Measurements from ENCODE around the gene SUN3. TPM values are rescaled to one million over a fixed set of nuclear protein-coding genes. Genes with fewer than 3 reads are reported as not detected.
A peak's percentile ranks its signal among the peaks of the same experiment; 100 is the strongest.

Gene SUN3
- total RNA-seq, 4 donors from 2014 or later: not detected

DNA sequence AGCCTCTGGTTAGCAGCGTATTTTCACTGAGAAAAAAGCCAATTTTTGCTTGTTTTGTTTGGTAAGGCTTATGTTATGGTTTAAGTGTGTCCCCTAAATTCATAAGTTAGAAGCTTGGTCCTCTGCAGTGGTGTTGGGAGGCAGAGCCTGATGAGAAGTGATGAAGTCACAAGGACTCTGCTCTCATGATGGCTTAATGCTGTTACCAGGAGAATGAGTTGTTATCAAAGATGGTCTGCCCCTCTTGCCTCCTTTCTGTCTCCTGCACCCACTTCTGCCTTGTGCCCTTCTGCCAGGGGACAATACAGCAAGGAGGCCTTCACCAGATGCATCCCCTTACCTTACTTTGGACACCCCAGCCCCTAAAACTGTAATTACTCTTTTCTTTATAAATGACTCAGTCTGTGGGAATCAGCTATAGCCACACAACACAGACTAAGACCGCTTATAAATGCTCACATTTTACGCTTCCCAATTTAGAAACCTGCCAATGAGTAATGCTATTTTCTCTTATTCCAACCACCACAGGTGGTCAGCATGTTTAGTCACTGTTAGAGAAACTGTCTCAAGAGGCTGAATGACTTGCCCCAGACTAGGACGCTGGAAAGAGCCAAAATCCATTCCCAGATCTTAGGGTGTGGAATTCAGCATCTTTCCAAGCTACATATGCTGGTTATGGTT, 74.5 kb downstream of the SUN3 start:
- no peaks in the 10 kb centered on the region for H3K36me3 ChIP-seq
- in situ Hi-C loops (cut with MboI; ENCODE audit: low sequenced_read_pairs in 4 of 4) (no loop called here), intact Hi-C loops (cut with DNase I; ENCODE audit: low total_unique reads) (no loop called here)
- DNase-seq (no peak), ATAC-seq (no peak)
- H3K27ac ChIP-seq: no peak overlapping the region
- H3K27me3 ChIP-seq: no peaks in the 10 kb centered on the region
- H3K4me1 ChIP-seq: peaks cover 0 to 2% of the 10 kb centered on the region in 2 donors
- no peaks in the 10 kb centered on the region for H3K9me3 ChIP-seq
- TF ChIP-seq, protein P1, sequence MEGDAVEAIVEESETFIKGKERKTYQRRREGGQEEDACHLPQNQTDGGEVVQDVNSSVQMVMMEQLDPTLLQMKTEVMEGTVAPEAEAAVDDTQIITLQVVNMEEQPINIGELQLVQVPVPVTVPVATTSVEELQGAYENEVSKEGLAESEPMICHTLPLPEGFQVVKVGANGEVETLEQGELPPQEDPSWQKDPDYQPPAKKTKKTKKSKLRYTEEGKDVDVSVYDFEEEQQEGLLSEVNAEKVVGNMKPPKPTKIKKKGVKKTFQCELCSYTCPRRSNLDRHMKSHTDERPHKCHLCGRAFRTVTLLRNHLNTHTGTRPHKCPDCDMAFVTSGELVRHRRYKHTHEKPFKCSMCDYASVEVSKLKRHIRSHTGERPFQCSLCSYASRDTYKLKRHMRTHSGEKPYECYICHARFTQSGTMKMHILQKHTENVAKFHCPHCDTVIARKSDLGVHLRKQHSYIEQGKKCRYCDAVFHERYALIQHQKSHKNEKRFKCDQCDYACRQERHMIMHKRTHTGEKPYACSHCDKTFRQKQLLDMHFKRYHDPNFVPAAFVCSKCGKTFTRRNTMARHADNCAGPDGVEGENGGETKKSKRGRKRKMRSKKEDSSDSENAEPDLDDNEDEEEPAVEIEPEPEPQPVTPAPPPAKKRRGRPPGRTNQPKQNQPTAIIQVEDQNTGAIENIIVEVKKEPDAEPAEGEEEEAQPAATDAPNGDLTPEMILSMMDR (IDR thresholded peaks at IDR 0.05 in 4 of 5, conservative IDR thresholded peaks at IDR 0.05 in 1 of 5): no peak
- no peak for TF ChIP-seq POLR2A (IDR thresholded peaks at IDR 0.05)
- no peak overlapping the region for H3K4me3 ChIP-seq

DNA sequence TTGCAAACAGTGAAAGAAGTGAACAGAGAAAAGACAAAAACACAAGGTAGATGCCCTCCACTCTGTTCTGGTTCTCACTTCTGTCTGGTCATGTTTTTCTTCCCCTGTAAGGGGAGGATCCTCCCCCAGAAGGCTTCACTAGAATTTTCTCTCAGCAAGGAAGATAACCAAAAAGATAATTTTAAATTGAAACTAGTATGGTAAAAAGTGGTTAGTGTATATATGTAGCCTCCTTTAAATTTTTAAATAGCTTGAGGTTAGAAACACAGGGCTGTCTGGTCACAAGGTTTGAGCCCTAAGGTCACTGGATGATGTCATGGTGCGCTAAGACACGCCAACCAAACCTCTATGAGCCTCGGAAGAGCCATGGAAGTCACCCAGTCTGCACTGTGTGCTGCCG, 75.1 kb downstream of the SUN3 start:
- no peak overlapping the region for H3K27ac ChIP-seq
- H3K9me3 ChIP-seq: no peaks in the 10 kb centered on the region
- ATAC-seq (no peak), DNase-seq (no peak)
- intact Hi-C loops (cut with DNase I; ENCODE audit: low total_unique reads) (no loop called here), in situ Hi-C loops (cut with MboI; ENCODE audit: low sequenced_read_pairs in 4 of 4) (no loop called here)
- peaks cover 0 to 2% of the 10 kb centered on the region in 2 donors for H3K4me1 ChIP-seq
- no peaks in the 10 kb centered on the region for H3K36me3 ChIP-seq
- H3K27me3 ChIP-seq: no peaks in the 10 kb centered on the region
- H3K4me3 ChIP-seq: no peak overlapping the region
- TF ChIP-seq, protein P1 (IDR thresholded peaks at IDR 0.05 in 4 of 5, conservative IDR thresholded peaks at IDR 0.05 in 1 of 5): no peak
- no peak for TF ChIP-seq POLR2A (IDR thresholded peaks at IDR 0.05)

DNA sequence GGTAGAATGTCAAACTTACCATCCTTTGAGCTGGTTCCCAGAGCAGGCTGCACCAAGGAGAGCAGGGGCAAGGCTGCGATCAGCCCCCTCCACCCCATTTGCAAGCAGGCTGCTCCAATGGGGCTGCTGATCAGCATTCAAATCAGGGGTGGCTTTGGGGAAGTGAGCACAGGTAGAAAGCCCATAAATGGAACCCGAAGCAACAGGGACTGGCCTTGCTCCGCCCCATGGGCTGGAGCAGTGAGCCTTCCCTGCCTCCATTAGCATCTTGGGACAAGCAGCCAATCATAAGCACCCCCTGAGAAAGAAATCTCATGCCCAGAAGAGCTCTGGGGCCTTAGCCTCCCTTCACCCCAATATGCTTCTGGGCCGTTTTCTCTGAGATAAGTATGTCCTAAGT, 76.7 kb downstream of the SUN3 start:
- Histone ChIP-seq H3K36me3 (no peaks in the 10 kb centered on the region), H3K4me3 (no peak overlapping the region), H3K9me3 (no peaks in the 10 kb centered on the region), H3K4me1 (peaks cover 0 to 2% of the 10 kb centered on the region in 2 donors), H3K27ac (no peak overlapping the region), H3K27me3 (no peaks in the 10 kb centered on the region)
- in situ Hi-C loops (cut with MboI; ENCODE audit: low sequenced_read_pairs in 4 of 4) (no loop called here), intact Hi-C loops (cut with DNase I; ENCODE audit: low total_unique reads) (no loop called here)
- DNase-seq: no peak
- no peak for ATAC-seq
- TF ChIP-seq, protein P1 (IDR thresholded peaks at IDR 0.05 in 4 of 5, conservative IDR thresholded peaks at IDR 0.05 in 1 of 5): no peak
- TF ChIP-seq POLR2A (IDR thresholded peaks at IDR 0.05): no peak

DNA sequence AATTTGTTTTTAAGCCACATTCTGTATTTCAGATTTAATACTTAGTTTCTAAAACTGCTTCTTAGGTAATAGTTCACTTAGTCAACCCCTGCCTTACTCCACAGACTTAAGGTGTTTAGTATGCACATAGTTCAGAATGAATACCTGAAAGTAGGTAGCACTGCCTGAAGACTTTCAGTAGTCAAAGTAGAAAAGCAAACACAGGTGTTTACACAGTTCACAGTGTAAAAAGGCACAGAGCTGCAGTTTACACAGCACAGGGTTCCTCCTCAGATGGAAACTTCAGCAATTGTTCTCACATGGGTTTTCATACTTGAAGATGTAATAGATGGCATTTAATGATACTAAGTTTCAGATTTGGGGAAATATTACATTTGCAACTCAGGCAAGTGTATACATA, 77.5 kb downstream of the SUN3 start:
- in situ Hi-C loops (cut with MboI; ENCODE audit: low sequenced_read_pairs in 4 of 4) (no loop called here), intact Hi-C loops (cut with DNase I; ENCODE audit: low total_unique reads) (no loop called here)
- Histone ChIP-seq H3K27ac (peak overlapping the region in 3 of 4 donors; percentile 6 to 39 (median 33)), H3K9me3 (no peaks in the 10 kb centered on the region), H3K4me1 (peaks cover 0 to 2% of the 10 kb centered on the region in 2 donors), H3K36me3 (no peaks in the 10 kb centered on the region), H3K27me3 (no peaks in the 10 kb centered on the region), H3K4me3 (no peak overlapping the region)
- no peak for ATAC-seq
- TF ChIP-seq POLR2A (IDR thresholded peaks at IDR 0.05): no peak
- TF ChIP-seq, protein P1 (IDR thresholded peaks at IDR 0.05 in 4 of 5, conservative IDR thresholded peaks at IDR 0.05 in 1 of 5): no peak
- DNase-seq: no peak

DNA sequence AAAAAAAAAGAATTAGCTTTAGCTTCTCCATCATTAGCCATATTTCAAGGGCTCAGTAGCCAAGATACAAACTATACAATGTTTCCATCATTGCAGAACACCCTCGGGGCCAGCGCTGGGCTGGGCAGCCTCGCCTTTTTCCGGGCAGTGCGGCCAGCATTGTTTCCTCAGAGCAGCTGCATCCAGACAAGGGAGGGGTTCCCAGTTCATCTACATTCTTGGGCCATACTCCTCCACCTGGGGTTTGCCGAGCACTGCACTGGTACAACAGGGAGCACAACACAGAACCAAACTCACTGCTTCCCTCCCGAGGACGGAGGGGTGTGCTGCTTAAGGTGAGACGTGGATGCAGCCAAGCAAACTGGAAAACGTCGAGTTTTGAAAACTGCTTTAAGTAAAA, 78.2 kb downstream of the SUN3 start:
- Histone ChIP-seq H3K27ac (peak overlapping the region in 3 of 4 donors; percentile 6 to 39 (median 33)), H3K27me3 (no peaks in the 10 kb centered on the region), H3K4me1 (peaks cover 0 to 2% of the 10 kb centered on the region in 2 donors), H3K4me3 (no peak overlapping the region), H3K9me3 (no peaks in the 10 kb centered on the region), H3K36me3 (no peaks in the 10 kb centered on the region)
- peak; percentile 37 to 52 for ATAC-seq
- DNase-seq: no peak
- in situ Hi-C loops (cut with MboI; ENCODE audit: low sequenced_read_pairs in 4 of 4) (no loop called here), intact Hi-C loops (cut with DNase I; ENCODE audit: low total_unique reads) (no loop called here)
- TF ChIP-seq, protein P1 (IDR thresholded peaks at IDR 0.05 in 4 of 5, conservative IDR thresholded peaks at IDR 0.05 in 1 of 5): no peak
- no peak for TF ChIP-seq POLR2A (IDR thresholded peaks at IDR 0.05)
